ENCODE results near the gene CACNA1I. TPM values are rescaled to one million over a fixed set of nuclear protein-coding genes. Genes with fewer than 3 reads are reported as not detected.

Gene CACNA1I
- total and polyA plus RNA-seq, 2 experiments from 2014 or later = 0.42 to 2.4 TPM

DNA sequence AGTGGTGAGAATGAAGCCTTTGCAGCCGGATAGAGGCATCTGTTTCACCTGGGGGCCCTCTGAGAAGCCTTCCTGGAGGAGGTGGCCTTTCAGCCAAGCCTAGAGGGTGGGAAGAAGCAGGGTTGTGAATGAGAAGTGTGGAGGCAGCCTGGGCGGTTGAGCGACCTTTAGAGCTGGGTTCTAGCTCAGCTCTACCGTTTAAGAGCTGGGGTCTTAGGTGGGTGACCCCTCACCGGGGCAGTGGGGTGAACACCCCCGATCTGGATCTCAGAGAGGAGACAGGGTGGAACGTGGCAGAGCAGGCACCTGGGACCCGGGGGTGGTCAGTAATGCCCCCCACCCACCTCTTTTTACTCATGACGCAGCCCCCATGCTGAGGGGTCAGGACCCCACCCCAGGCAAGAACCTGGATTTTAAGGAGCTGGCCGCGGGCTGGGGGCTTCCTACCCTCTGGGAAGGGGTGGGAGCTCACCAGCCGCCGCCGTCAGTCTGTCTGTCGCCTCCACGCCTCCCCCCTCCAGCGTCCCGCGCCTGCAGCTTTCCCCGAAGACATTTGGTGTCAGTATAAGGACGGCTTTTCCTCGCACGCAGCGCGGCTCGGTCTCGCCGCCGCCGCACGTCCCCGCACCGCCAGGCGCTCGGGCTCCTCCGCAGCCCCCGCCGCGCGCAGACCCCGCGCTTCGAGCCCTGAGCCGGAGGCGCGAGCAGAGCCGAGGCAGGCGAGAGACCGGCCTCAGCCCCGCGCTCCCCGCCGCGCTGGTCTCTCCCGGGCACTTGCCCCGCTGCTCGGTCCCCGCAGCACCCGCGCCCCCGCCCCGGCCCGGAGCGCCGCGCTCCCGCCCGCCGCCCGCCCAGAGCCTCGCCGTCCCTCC, 13.3 kb upstream of the CACNA1I start:
- no peaks in the 10 kb centered on the region for H3K36me3 ChIP-seq (ENCODE audit: insufficient read depth)
- no peaks in the 10 kb centered on the region for H3K9me3 Mint-ChIP-seq
- H3K4me1 ChIP-seq (ENCODE audit: insufficient read depth) = no peaks in the 10 kb centered on the region; the same call in 1 of the 2 replicates
- TF ChIP-seq CTCF (conservative IDR thresholded peaks at IDR 0.05; ENCODE audit: low read depth in 2 of 2) (peak in 1 of 2 experiments; percentile 32; a peak in 2 of 4 replicates), ZNF462 (CRISPR knock-in tag; IDR thresholded peaks at IDR 0.05) (no peak), EZH2phosphoT487 (IDR thresholded peaks at IDR 0.05; ENCODE audit: unreplicated experiment) (no peak), EZH2 (IDR thresholded peaks at IDR 0.05; ENCODE audit: low read depth, unreplicated experiment) (peak; percentile 28)
- no peaks in the 10 kb centered on the region for H3K36me3 Mint-ChIP-seq (ENCODE audit: low read depth)
- peaks cover 11% of the 10 kb centered on the region; the same call in 1 of the 2 replicates for H4K20me1 ChIP-seq (replicated peaks; ENCODE audit: insufficient read depth)
- H3K27me3 Mint-ChIP-seq (ENCODE audit: insufficient read depth, low read depth, poor library complexity) = peaks cover 47% of the 10 kb centered on the region
- H3K4me2 ChIP-seq = peak overlapping the region; percentile 75
- H3K27ac ChIP-seq (ENCODE audit: low read depth) = no peak overlapping the region
- H3K9me2 ChIP-seq (ENCODE audit: insufficient read depth) = no peaks in the 10 kb centered on the region
- DNase-seq (ENCODE audit: low spot score) (peak; percentile 57), ATAC-seq (peak; percentile 19)
- 0 out of 2 replicates have a peak, but pooled peaks cover 3% of the 10 kb centered on the region for H3F3A ChIP-seq (replicated peaks; ENCODE audit: low read depth)
- peaks cover 22% of the 10 kb centered on the region for H3K4me1 Mint-ChIP-seq
- H3K4me3 Mint-ChIP-seq = peak overlapping the region; percentile 75
- H3K4me3 ChIP-seq = peak overlapping the region; percentile 52
- H2AFZ ChIP-seq = no peak overlapping the region
- no peaks in the 10 kb centered on the region for H3K79me2 ChIP-seq (replicated peaks; ENCODE audit: insufficient read depth)
- no peak overlapping the region for H3K27ac Mint-ChIP-seq
- peaks cover 46% of the 10 kb centered on the region for H3K27me3 ChIP-seq (ENCODE audit: insufficient read depth)

Measured in GM23338 (cell line).